ENCODE measurements around the gene HECTD1.
"Not testable (repeated sequence)": the region's sequence is repeated elsewhere in the genome, so short reads cannot be mapped to it uniquely, and the experiment has no call there.

The HECTD1 gene

GRCh38 chr14:31194661-31195060 is 12.9 kb downstream of the HECTD1 start:
- no peak for DNase-seq (ENCODE audit: low read depth, low spot score)

GRCh38 chr14:31194095-31194494 is 13.5 kb downstream of the HECTD1 start:
- no peak for DNase-seq (ENCODE audit: low read depth, low spot score)

GRCh38 chr14:31192544-31192943 is 15.0 kb downstream of the HECTD1 start:
- DNase-seq (ENCODE audit: low read depth, low spot score), result not testable (repeated sequence)

- DNase-seq (ENCODE audit: low read depth, low spot score), result no peak
Measured at GRCh38 chr14:31190717-31191263, 16.8 kb downstream of the HECTD1 start.

GRCh38 chr14:31190219-31190603 is 17.4 kb downstream of the HECTD1 start:
- no peak for DNase-seq (ENCODE audit: low read depth, low spot score)

DNA sequence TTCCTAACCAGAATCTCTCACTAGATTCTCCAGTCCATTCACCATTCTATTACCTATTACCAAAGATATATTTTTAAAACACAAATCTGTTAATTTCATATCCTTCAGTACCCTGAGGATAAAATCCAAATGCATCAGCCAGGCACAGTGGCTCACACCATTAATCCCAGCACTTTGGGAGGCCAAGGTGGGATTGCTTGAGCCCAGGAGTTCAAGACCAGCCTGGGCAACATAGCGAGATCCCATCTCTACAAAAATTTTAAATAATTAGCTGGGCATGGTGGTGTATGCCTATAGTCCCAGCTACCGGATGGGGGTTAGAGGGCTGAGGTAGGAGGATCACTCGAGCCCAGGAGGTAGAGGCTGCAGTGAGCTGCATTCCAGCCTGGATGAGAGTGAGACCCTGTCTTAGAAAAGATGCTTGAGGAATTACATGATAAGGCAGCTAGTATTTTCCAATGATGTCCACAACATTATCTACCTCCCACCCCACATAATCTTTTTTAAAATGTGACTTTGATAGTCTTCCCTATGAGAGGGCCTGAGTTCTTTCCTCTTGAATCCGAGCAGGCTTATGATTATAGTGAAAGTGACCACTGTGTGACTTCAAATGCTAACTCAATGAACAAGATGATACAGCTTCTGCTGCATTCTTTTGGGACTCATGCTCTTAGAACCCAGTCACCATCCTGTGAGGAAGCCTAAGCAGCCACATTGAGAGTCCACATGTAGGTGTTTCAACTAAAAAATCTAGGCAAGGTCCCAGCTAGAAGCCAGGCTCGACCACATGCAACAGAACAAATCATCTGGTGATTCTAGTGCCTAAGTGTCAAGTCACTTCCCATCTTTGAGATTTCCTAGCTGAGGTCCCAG is 18.0 kb downstream of the HECTD1 start:
- DNase-seq (ENCODE audit: low read depth, low spot score), result no peak

DNA sequence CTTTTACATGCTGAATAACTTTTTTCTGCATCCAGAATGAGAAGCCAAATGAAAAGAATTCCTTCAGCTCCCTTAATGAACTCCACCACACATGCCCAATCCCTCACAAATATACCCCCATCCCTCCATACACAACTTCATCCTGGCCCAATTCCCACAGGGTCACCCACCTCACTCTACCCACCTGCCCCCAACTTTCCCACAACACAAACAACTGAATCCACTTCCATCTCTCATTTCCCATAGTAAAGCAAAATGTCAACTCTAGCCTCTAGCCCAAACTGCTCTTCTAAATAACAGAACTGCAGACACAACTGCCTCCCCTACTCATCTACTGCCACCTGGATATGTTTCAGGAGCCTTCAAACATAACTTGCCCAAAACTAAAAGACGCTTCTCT is 18.8 kb downstream of the HECTD1 start:
- no peak for DNase-seq (ENCODE audit: low read depth, low spot score)

DNA sequence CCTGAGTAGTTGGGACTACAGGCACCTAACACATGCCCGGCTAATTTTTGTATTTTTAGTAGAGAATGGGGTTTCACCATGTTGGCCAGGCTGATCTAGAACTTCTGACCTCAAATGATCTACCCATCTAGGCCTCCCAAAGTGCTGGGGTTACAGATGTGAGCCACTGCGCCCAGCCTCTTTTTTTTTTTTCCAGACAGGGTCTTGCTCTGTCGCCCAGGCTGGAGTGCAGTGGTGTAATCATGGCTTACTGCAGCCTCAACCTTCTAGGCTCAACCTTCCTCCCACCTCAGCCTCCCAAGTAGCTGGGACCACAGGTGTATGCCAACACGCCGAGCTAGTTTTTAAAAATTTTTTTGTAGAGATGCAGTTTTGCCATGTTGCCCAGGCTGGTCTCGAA is 25.6 kb downstream of the HECTD1 start:
- not testable (repeated sequence) for DNase-seq (ENCODE audit: low read depth, low spot score)

DNA sequence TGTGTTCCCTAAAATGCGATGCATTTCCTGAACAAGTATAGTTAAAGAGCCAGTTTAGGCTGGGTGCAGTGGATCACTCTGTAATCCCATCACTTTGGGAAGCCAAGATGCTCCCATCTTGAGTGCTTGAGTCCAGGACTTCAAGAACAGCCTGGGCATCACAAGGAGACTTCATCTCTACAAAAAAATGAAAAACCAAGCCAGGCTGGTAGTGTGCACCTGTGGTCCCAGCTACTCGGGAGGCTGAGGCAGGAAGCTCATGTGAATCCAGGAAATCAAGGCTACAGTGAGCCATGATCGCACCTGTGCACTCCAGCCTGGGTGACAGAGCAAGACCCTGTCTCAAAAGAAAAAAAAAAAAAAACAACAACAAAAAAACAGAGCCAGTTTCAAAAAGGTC is 26.3 kb downstream of the HECTD1 start:
- no peak for DNase-seq (ENCODE audit: low read depth, low spot score)

DNA sequence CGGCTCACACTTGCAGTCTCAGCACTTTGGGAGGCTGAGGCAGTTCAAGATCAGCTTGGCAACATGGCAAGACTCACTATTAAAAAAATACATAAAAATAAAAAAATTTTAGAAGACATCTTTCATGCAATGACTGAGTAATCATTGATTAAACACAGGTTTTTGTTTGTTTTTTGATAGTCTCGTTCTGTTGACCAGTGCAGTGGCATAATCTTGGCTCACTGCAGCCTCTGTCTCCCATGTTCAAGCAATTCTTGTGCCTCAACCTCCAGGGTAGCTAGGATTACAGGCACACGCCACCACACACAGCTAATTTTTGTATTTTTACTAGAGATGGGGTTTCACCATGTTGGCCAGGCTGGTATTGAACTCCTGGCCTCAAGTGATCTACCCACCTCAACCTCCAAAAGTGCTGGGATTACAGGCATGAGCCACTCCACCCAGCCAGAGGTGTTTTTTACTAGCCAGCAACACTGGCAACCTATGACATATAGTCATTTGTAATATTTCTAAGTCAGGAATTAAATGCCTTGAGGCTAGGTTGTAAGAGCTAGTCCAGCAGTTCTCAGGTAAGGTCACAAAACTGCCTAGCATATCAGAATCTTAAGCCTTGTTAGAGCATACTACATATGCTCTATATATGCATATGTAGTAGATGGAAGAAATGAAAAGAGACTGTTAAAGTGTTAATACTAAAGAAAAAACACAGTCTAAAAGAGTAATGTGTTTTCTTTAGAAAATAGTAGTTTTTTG is 27.1 kb downstream of the HECTD1 start:
- no peak for DNase-seq (ENCODE audit: low read depth, low spot score)

DNA sequence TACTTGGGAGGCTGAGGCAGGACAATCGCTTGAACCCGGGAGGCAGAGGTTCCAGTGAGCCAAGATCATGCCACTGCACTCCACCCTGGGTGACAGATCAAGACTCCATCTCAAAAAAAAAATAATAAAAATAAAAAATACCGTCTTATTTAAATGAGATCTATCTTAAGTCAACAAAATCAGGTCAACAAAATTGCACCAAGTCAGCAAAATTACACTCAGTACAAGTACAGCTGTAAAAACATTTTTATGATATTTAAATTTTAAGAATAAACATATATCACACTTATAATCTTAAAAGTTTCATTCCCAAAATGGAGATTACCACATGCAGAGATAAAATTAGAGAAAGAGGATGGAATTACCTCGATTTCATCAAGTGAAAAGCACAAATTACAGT is 33.2 kb downstream of the HECTD1 start:
- DNase-seq (ENCODE audit: low read depth, low spot score), result no peak

- no peak for DNase-seq (ENCODE audit: low read depth, low spot score)
Measured at GRCh38 chr14:31173120-31173837, 34.3 kb downstream of the HECTD1 start.

DNA sequence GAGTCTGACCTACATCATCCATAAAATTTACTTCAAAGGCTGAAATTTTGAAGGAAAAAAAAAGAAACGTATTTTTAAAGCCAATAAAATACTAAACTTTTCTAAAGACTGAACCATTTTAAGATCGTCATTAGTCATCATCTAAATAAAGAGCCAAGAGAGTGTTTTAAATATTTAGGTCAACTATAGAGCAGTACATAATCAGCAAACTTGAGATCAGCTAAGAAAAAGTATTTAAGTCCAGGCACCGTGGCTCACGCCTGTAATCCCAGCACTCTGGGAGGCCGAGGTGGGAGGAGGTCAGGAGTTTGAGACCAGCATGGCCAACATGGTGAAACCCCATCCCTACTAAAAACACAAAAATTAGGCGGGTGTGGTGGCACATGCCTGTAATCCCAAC is 35.5 kb downstream of the HECTD1 start:
- DNase-seq (ENCODE audit: low read depth, low spot score), result no peak

- DNase-seq (ENCODE audit: low read depth, low spot score), result no peak
Measured at GRCh38 chr14:31170411-31170810, 37.2 kb downstream of the HECTD1 start.

DNA sequence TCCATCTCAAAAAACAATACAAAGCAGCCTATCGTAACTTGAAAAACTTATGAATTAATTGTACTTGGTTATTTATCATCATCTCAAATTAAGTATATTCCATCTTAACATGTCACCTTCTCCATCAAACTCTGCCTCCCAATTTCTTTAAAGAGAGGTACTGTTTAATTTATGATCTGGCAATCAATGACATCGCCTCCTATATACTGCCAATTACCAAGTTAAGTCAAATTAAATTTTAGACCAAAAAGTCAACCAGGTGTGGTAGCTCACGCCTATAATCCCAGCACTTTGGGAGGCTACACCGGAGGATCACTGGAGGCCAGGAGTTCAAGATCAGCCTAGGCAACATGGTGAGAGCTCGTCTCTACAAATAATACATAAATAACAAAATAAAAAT is 37.7 kb downstream of the HECTD1 start:
- no peak for DNase-seq (ENCODE audit: low read depth, low spot score)

GRCh38 chr14:31167032-31167431 is 40.6 kb downstream of the HECTD1 start:
- DNase-seq (ENCODE audit: low read depth, low spot score), result no peak

- DNase-seq (ENCODE audit: low read depth, low spot score), result no peak
Measured at GRCh38 chr14:31166271-31166561, 41.4 kb downstream of the HECTD1 start.

GRCh38 chr14:31164115-31164514 is 43.5 kb downstream of the HECTD1 start:
- no peak for DNase-seq (ENCODE audit: low read depth, low spot score)

DNA sequence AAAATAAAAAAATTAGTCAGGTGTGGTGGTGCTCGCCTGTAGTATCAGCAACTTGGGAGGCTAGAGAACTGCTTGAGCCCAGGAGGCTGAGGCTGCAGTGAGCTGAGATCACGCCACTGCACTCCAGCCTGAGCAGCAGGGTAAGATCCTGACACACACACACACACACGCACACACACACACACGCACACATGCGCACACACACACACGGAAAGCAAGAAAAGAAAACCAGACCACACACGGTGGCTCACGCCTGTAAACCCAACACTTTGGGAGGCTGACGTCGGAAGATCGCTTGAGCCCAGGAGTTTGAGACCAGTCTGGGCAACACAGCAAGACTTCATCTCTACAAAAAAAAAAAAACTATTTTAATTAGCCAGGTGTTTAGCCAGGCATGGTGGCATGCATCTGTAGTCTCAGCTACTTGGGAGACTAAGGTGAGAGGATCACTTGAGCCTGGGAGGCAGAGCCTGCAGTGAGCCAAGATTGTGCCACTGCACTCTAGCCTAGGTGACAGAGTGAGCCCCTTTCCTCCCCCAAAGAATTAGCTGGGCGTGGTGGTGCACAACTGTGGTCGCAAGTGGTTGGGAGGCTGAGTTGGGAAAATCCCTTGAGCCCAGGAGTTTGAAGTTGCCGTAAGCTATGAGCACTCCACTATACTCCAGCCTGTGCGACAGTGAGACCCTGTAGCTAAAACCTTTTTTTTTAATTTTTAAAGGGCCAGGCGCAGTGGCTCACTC is 44.5 kb downstream of the HECTD1 start:
- no peak for DNase-seq (ENCODE audit: low read depth, low spot score)

DNA sequence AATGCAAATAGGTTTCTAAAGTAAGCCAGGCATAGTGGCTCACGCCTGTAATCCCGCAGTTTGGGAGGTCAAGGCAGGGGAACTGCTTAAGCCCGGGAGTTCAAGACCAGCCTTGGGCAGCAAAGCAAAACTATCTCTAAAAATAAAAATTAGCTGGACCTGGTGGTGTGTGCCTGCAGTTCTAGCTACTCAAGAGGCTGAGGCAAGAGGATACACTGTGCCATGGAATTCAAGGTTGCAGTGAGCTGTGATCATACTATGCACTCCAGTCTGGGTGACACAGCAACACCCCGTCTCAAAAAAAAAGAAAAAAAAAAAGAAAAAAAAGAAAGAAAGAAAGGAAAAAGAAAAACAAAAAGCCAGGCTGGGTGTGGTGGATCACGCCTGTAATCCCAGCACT is 46.3 kb downstream of the HECTD1 start:
- no peak for DNase-seq (ENCODE audit: low read depth, low spot score)

- no peak for DNase-seq (ENCODE audit: low read depth, low spot score)
Measured at GRCh38 chr14:31159682-31160296, 47.8 kb downstream of the HECTD1 start.

Measured in smooth muscle cell of the brain vasculature (primary cell).